ENCODE measurements around the gene SRRM1.

- no peak for TF ChIP-seq CTCF (IDR thresholded peaks at IDR 0.05)
- no peak for TF ChIP-seq POLR2A (IDR thresholded peaks at IDR 0.05)
- no peak for TF ChIP-seq EP300 (IDR thresholded peaks at IDR 0.05)
Measured at GRCh38 chr1:24594328-24594598, 48.8 kb upstream of the SRRM1 start.
